D721Med (cell line): Measurements from ENCODE around the gene ANO4.
"Not testable (repeated sequence)": the region's sequence is repeated elsewhere in the genome, so short reads cannot be mapped to it uniquely, and the experiment has no call there.

Experiments
- DNase-seq: peaks from one replicate; pipeline ENCODE4 v3.0.0; 2011; ENCODE audit warnings: low spot score; ENCODE audit not compliant: insufficient read length
- FAIRE-seq: peaks from 2 replicates; lab custom pipeline; 2011; peaks lifted over from hg19 to GRCh38; lab: Jason Lieb, UNC
- CTCF ChIP-seq: IDR thresholded peaks from 2 replicates; pipeline ENCODE4 v1.5.1; 2012; ENCODE audit warnings: mild to moderate bottlenecking, control low read depth; ENCODE audit not compliant: insufficient read depth; ENCODE audit errors: missing control alignments

Gene ANO4

GRCh38 chr12:101076921-101077320 is 282.3 kb downstream of the ANO4 start:
- DNase-seq (no peak), FAIRE-seq (no peak)
- TF ChIP-seq CTCF, result no peak

- no peak for FAIRE-seq
- no peak for DNase-seq
- TF ChIP-seq CTCF, result no peak
Observed at GRCh38 chr12:101077791-101078528, 283.4 kb downstream of the ANO4 start.

- TF ChIP-seq CTCF, result no peak
- no peak for FAIRE-seq
- DNase-seq, result no peak
Observed at GRCh38 chr12:101078536-101079285, 284.1 kb downstream of the ANO4 start.

- DNase-seq (no peak), FAIRE-seq (no peak)
- TF ChIP-seq CTCF, result no peak
Observed at GRCh38 chr12:101082706-101083105, 288.1 kb downstream of the ANO4 start.

- DNase-seq (no peak), FAIRE-seq (no peak)
- no peak for TF ChIP-seq CTCF
Observed at GRCh38 chr12:101086490-101087135, 292.0 kb downstream of the ANO4 start.

- DNase-seq, result no peak
- no peak for TF ChIP-seq CTCF
- no peak for FAIRE-seq
Observed at GRCh38 chr12:101087920-101088319, 293.3 kb downstream of the ANO4 start.

GRCh38 chr12:101089271-101089670 is 294.7 kb downstream of the ANO4 start:
- DNase-seq (no peak), FAIRE-seq (no peak)
- no peak for TF ChIP-seq CTCF

- not testable (repeated sequence) for FAIRE-seq, DNase-seq
Observed at GRCh38 chr12:101090222-101090621, 295.6 kb downstream of the ANO4 start.
